ENCODE measurements around the gene NFIC. TPM values are rescaled to one million over a fixed set of nuclear protein-coding genes. Genes with fewer than 3 reads are reported as not detected.
A peak's percentile ranks its signal among the peaks of the same experiment; 100 is the strongest.

The NFIC gene
- total RNA-seq, 1 donor from 2014 or later = 38.3 TPM

- Mint-ChIP-seq H3K4me3 (ENCODE audit: unreplicated experiment) (no peak overlapping the region), H3K27me3 (ENCODE audit: low read depth, unreplicated experiment) (no peaks in the 10 kb centered on the region), H3K36me3 (ENCODE audit: low read depth, unreplicated experiment) (peaks cover 4% of the 10 kb centered on the region), H3K27ac (ENCODE audit: unreplicated experiment) (no peak overlapping the region), H3K4me1 (ENCODE audit: low read depth, unreplicated experiment) (peaks cover 7% of the 10 kb centered on the region), H3K9me3 (ENCODE audit: unreplicated experiment) (no peaks in the 10 kb centered on the region)
- no peak for TF ChIP-seq EZH2 (IDR thresholded peaks at IDR 0.05; ENCODE audit: insufficient read depth, low read length)
- no peak for TF ChIP-seq CTCF (IDR thresholded peaks at IDR 0.05; ENCODE audit: insufficient read depth, low read depth, low read length)
- Histone ChIP-seq H3K27ac (ENCODE audit: low read depth, low read length) (no peak overlapping the region), H3K4me1 (ENCODE audit: insufficient read depth, low read length) (peaks cover 17% of the 10 kb centered on the region), H3K9ac (ENCODE audit: low read length) (no peak overlapping the region), H4K20me1 (ENCODE audit: insufficient read depth, low read length) (peaks cover 71% of the 10 kb centered on the region), H2AFZ (ENCODE audit: low read depth, low read length) (no peak overlapping the region), H3K27me3 (ENCODE audit: insufficient read depth, low read length) (no peaks in the 10 kb centered on the region), H3K9me3 (ENCODE audit: insufficient read depth, low read depth, low read length) (no peaks in the 10 kb centered on the region), H3K79me2 (ENCODE audit: insufficient read depth, low read length) (peaks cover 90% of the 10 kb centered on the region), H3K4me2 (ENCODE audit: low read length) (no peak overlapping the region), H3K36me3 (ENCODE audit: insufficient read depth, low read length) (no peaks in the 10 kb centered on the region), H3K4me3 (ENCODE audit: insufficient read depth, low read depth, low read length) (no peak overlapping the region)
- no peak for DNase-seq (ENCODE audit: low read depth)
- FAIRE-seq = no peak
Measured at GRCh38 chr19:3392480-3392879, 26.1 kb downstream of the NFIC start.

- Histone ChIP-seq H3K9ac (ENCODE audit: low read length) (peak overlapping the region; percentile 39), H3K9me3 (ENCODE audit: insufficient read depth, low read depth, low read length) (no peaks in the 10 kb centered on the region), H3K27ac (ENCODE audit: low read depth, low read length) (no peak overlapping the region), H3K27me3 (ENCODE audit: insufficient read depth, low read length) (no peaks in the 10 kb centered on the region), H3K36me3 (ENCODE audit: insufficient read depth, low read length) (peaks cover 2% of the 10 kb centered on the region), H3K4me1 (ENCODE audit: insufficient read depth, low read length) (peaks cover 17% of the 10 kb centered on the region), H3K4me2 (ENCODE audit: low read length) (peak overlapping the region; percentile 29), H2AFZ (ENCODE audit: low read depth, low read length) (no peak overlapping the region), H4K20me1 (ENCODE audit: insufficient read depth, low read length) (peaks cover 53% of the 10 kb centered on the region), H3K79me2 (ENCODE audit: insufficient read depth, low read length) (peaks cover 90% of the 10 kb centered on the region), H3K4me3 (ENCODE audit: insufficient read depth, low read depth, low read length) (no peak overlapping the region)
- no peaks in the 10 kb centered on the region for H3K9me3 Mint-ChIP-seq (ENCODE audit: unreplicated experiment)
- no peaks in the 10 kb centered on the region for H3K27me3 Mint-ChIP-seq (ENCODE audit: low read depth, unreplicated experiment)
- DNase-seq (ENCODE audit: low read depth) (no peak), FAIRE-seq (no peak)
- TF ChIP-seq EZH2 (IDR thresholded peaks at IDR 0.05; ENCODE audit: insufficient read depth, low read length) (no peak), CTCF (IDR thresholded peaks at IDR 0.05; ENCODE audit: insufficient read depth, low read depth, low read length) (no peak)
- H3K4me1 Mint-ChIP-seq (ENCODE audit: low read depth, unreplicated experiment) = no peaks in the 10 kb centered on the region
- no peak overlapping the region for H3K4me3 Mint-ChIP-seq (ENCODE audit: unreplicated experiment)
- H3K27ac Mint-ChIP-seq (ENCODE audit: unreplicated experiment) = no peak overlapping the region
- peaks cover 5% of the 10 kb centered on the region for H3K36me3 Mint-ChIP-seq (ENCODE audit: low read depth, unreplicated experiment)
Measured at GRCh38 chr19:3396881-3397265, 30.5 kb downstream of the NFIC start.

GRCh38 chr19:3397266-3398022 is 31.1 kb downstream of the NFIC start:
- FAIRE-seq (no peak), DNase-seq (ENCODE audit: low read depth) (no peak)
- no peak for TF ChIP-seq EZH2 (IDR thresholded peaks at IDR 0.05; ENCODE audit: insufficient read depth, low read length)
- TF ChIP-seq CTCF (IDR thresholded peaks at IDR 0.05; ENCODE audit: insufficient read depth, low read depth, low read length) = no peak
- Histone ChIP-seq H2AFZ (ENCODE audit: low read depth, low read length) (no peak overlapping the region), H3K79me2 (ENCODE audit: insufficient read depth, low read length) (peaks cover 89% of the 10 kb centered on the region), H3K9me3 (ENCODE audit: insufficient read depth, low read depth, low read length) (no peaks in the 10 kb centered on the region), H3K27ac (ENCODE audit: low read depth, low read length) (no peak overlapping the region), H3K36me3 (ENCODE audit: insufficient read depth, low read length) (peaks cover 2% of the 10 kb centered on the region), H3K4me2 (ENCODE audit: low read length) (peak overlapping the region; percentile 29), H3K9ac (ENCODE audit: low read length) (peak overlapping the region; percentile 39), H3K4me1 (ENCODE audit: insufficient read depth, low read length) (peaks cover 17% of the 10 kb centered on the region), H4K20me1 (ENCODE audit: insufficient read depth, low read length) (peaks cover 48% of the 10 kb centered on the region), H3K27me3 (ENCODE audit: insufficient read depth, low read length) (no peaks in the 10 kb centered on the region), H3K4me3 (ENCODE audit: insufficient read depth, low read depth, low read length) (no peak overlapping the region)
- H3K36me3 Mint-ChIP-seq (ENCODE audit: low read depth, unreplicated experiment) = peaks cover 5% of the 10 kb centered on the region
- H3K4me3 Mint-ChIP-seq (ENCODE audit: unreplicated experiment) = no peak overlapping the region
- H3K27ac Mint-ChIP-seq (ENCODE audit: unreplicated experiment) = no peak overlapping the region
- H3K4me1 Mint-ChIP-seq (ENCODE audit: low read depth, unreplicated experiment) = no peaks in the 10 kb centered on the region
- H3K27me3 Mint-ChIP-seq (ENCODE audit: low read depth, unreplicated experiment) = no peaks in the 10 kb centered on the region
- H3K9me3 Mint-ChIP-seq (ENCODE audit: unreplicated experiment) = peaks cover 2% of the 10 kb centered on the region

Measured in astrocyte (in vitro differentiated cells and primary cell).